GM12878 (cell line): ENCODE results near the gene MYO9B. TPM values are rescaled to one million over a fixed set of nuclear protein-coding genes. Genes with fewer than 3 reads are reported as not detected.

Experiments
- DPF2 ChIP-seq: fragments of 450-650 bp; IDR thresholded peaks from 2 replicates; pipeline ENCODE4 v1.6.1; 2017; ENCODE audit warnings: mild to moderate bottlenecking
- E2F8 ChIP-seq: fragments of 450-650 bp; IDR thresholded peaks from 2 replicates; pipeline ENCODE4 v1.6.1; 2018; ENCODE audit warnings: mild to moderate bottlenecking, low read depth, moderate library complexity; ENCODE audit not compliant: partially characterized antibody
- GATAD2B ChIP-seq: fragments of 450-650 bp; conservative IDR thresholded peaks from 2 replicates; pipeline ENCODE4 v1.6.1; 2017; ENCODE audit warnings: low read depth, mild to moderate bottlenecking, moderate library complexity
- JUND ChIP-seq: IDR thresholded peaks from 2 replicates; pipeline ENCODE4 v1.6.1; 2012; ENCODE audit warnings: low read depth, mild to moderate bottlenecking, low read length, improper control_type of control experiment, moderate library complexity
- KAT2A ChIP-seq: conservative IDR thresholded peaks from 2 replicates; pipeline ENCODE4 v1.6.1; 2011; ENCODE audit warnings: low read depth, low read length; ENCODE audit not compliant: control insufficient read depth
- MYB ChIP-seq: fragments of 150-350 bp; IDR thresholded peaks from 2 replicates; pipeline ENCODE4 v1.6.1; 2014; ENCODE audit warnings: mild to moderate bottlenecking, low read depth, low read length, borderline replicate concordance
- POLR2AphosphoS5 ChIP-seq: IDR thresholded peaks from 2 replicates; pipeline ENCODE4 v1.6.1; 2011; ENCODE audit warnings: mild to moderate bottlenecking, low read length, inconsistent platforms
- SKIL ChIP-seq: fragments of 450-650 bp; IDR thresholded peaks from 2 replicates; pipeline ENCODE4 v1.6.1; 2017; ENCODE audit warnings: mild to moderate bottlenecking, low read depth, inconsistent platforms; ENCODE audit not compliant: poor library complexity, severe bottlenecking
- SREBF1 ChIP-seq: IDR thresholded peaks from 2 replicates; pipeline ENCODE4 v1.6.1; 2012; ENCODE audit warnings: mild to moderate bottlenecking, low read length
- TCF12 ChIP-seq: IDR thresholded peaks from 2 replicates; pipeline ENCODE4 v1.6.1; 2011; ENCODE audit warnings: low read depth, mild to moderate bottlenecking, low read length
- YY1 ChIP-seq: IDR thresholded peaks from 2 replicates; pipeline ENCODE4 v1.6.1; 2011; ENCODE audit warnings: low read depth, mild to moderate bottlenecking, low read length
- ZZZ3 ChIP-seq: IDR thresholded peaks from 2 replicates; pipeline ENCODE4 v1.6.1; 2011; ENCODE audit warnings: low read depth; ENCODE audit not compliant: control insufficient read depth, insufficient read length
- polyA plus RNA-seq, 11 experiments: library from polyadenylated mRNA; depleted of rRNA in 4 of 11; unstranded in 6 of 11; stranded (reverse) in 5 of 11; fragments of >200 nt; fragmentation: Nextera tagmentation in 4 of 11; fragmentation: Illumina TruSeq in 1 of 11; extraction: Ambion mirVana in 4 of 11; extraction: Trizol in 1 of 11; gene quantifications; 1 replicate in 1 of 11; 2 replicates in 10 of 11; pipeline versions ENCODE4 v1.2.1 to v1.2.3, GENCODE V29; 2011 to 2016; ENCODE audit warnings: inconsistent platforms in 2 of 11, missing spikeins in 2 of 11, low read depth in 1 of 11
- total RNA-seq, 4 experiments: library from RNA; depleted of rRNA in 3 of 4; stranded (reverse); fragments of >200 nt in 3 of 4; fragmentation: Illumina TruSeq in 1 of 4; extraction: Trizol in 1 of 4; gene quantifications; 2 replicates each; pipeline versions ENCODE4 v1.2.1 to v1.2.3, GENCODE V29; 2013 to 2021
- TF ChIP-seq, protein P1 (sequence below): IDR thresholded peaks from 2 replicates; pipeline ENCODE4 v1.6.1; 2012; ENCODE audit warnings: low read length, inconsistent platforms
- TF ChIP-seq, protein P2 (sequence below): fragments of 450-650 bp; IDR thresholded peaks from 2 replicates; pipeline ENCODE4 v1.6.1; 2014; ENCODE audit warnings: mild to moderate bottlenecking
- TF ChIP-seq, protein P3 (sequence below): fragments of 450-650 bp; IDR thresholded peaks from 2 replicates; pipeline ENCODE4 v1.6.1; 2017; ENCODE audit warnings: antibody characterized with exemption, mild to moderate bottlenecking, moderate library complexity
- TF ChIP-seq, protein P4 (sequence below): fragments of 150-350 bp; IDR thresholded peaks from 2 replicates; pipeline ENCODE4 v1.6.1; 2014; ENCODE audit warnings: mild to moderate bottlenecking, low read depth, low read length

The MYO9B gene
- total and polyA plus RNA-seq, 10 of the 15 experiments (the other 5 are each of a cell fraction or from before 2014, with no cell fraction given): 5.4 to 165 (median 45.8) TPM

DNA sequence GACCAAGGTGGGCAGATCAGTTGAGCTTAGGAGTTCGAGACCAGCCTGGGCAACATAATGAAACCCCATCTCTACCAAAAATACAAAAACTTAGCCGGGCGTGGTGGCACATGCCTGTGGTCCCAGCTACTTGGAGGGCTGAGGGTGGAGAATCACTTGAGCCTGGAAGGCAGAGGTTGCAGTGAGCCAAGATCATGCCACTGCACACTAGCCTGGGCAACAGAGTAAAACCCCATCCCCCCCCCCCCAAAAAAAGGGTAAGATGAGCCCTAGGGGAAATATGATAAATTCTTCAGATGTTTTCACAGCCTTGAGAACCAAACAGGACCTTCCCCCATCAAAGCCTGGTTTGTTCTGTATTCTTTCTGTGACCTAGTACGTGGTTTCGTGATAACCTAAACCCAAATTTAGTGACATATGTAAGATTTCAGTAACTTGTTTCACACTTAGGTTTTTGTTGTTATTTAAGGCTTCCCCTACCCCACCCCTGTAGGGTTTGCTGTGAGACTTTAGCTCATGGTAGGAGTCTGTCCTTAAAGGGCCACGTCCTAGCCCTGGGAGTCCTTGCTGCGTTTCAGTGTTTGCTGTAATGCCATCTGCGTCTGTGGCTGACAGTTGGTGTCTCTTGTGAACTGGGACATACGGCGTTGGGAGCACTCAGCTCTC lies 49.6 kb downstream of the MYO9B start (continued):
- TF ChIP-seq SKIL (peak; percentile 96), KAT2A (no peak), E2F8 (no peak), SREBF1 (no peak), TCF12 (peak; percentile 44; the same call in 1 of the 2 replicates), JUND (no peak), POLR2AphosphoS5 (no peak), ZZZ3 (no peak), MYB (no peak), GATAD2B (0 out of 2 replicates have a peak, but pooled peaks have one; percentile 15), YY1 (no peak), DPF2 (no peak; the same call in 1 of the 2 replicates)
- TF ChIP-seq, protein P1, sequence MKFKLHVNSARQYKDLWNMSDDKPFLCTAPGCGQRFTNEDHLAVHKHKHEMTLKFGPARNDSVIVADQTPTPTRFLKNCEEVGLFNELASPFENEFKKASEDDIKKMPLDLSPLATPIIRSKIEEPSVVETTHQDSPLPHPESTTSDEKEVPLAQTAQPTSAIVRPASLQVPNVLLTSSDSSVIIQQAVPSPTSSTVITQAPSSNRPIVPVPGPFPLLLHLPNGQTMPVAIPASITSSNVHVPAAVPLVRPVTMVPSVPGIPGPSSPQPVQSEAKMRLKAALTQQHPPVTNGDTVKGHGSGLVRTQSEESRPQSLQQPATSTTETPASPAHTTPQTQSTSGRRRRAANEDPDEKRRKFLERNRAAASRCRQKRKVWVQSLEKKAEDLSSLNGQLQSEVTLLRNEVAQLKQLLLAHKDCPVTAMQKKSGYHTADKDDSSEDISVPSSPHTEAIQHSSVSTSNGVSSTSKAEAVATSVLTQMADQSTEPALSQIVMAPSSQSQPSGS: peak; percentile 96
- TF ChIP-seq, protein P2, sequence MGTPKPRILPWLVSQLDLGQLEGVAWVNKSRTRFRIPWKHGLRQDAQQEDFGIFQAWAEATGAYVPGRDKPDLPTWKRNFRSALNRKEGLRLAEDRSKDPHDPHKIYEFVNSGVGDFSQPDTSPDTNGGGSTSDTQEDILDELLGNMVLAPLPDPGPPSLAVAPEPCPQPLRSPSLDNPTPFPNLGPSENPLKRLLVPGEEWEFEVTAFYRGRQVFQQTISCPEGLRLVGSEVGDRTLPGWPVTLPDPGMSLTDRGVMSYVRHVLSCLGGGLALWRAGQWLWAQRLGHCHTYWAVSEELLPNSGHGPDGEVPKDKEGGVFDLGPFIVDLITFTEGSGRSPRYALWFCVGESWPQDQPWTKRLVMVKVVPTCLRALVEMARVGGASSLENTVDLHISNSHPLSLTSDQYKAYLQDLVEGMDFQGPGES: no peak
- TF ChIP-seq, protein P3, sequence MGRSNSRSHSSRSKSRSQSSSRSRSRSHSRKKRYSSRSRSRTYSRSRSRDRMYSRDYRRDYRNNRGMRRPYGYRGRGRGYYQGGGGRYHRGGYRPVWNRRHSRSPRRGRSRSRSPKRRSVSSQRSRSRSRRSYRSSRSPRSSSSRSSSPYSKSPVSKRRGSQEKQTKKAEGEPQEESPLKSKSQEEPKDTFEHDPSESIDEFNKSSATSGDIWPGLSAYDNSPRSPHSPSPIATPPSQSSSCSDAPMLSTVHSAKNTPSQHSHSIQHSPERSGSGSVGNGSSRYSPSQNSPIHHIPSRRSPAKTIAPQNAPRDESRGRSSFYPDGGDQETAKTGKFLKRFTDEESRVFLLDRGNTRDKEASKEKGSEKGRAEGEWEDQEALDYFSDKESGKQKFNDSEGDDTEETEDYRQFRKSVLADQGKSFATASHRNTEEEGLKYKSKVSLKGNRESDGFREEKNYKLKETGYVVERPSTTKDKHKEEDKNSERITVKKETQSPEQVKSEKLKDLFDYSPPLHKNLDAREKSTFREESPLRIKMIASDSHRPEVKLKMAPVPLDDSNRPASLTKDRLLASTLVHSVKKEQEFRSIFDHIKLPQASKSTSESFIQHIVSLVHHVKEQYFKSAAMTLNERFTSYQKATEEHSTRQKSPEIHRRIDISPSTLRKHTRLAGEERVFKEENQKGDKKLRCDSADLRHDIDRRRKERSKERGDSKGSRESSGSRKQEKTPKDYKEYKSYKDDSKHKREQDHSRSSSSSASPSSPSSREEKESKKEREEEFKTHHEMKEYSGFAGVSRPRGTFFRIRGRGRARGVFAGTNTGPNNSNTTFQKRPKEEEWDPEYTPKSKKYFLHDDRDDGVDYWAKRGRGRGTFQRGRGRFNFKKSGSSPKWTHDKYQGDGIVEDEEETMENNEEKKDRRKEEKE: no peak
- TF ChIP-seq, protein P4, sequence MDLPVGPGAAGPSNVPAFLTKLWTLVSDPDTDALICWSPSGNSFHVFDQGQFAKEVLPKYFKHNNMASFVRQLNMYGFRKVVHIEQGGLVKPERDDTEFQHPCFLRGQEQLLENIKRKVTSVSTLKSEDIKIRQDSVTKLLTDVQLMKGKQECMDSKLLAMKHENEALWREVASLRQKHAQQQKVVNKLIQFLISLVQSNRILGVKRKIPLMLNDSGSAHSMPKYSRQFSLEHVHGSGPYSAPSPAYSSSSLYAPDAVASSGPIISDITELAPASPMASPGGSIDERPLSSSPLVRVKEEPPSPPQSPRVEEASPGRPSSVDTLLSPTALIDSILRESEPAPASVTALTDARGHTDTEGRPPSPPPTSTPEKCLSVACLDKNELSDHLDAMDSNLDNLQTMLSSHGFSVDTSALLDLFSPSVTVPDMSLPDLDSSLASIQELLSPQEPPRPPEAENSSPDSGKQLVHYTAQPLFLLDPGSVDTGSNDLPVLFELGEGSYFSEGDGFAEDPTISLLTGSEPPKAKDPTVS: no peak
